ENCODE measurements around the gene GSC.

- TF ChIP-seq POLR2A (IDR thresholded peaks at IDR 0.05): no peak
- TF ChIP-seq, protein P1, sequence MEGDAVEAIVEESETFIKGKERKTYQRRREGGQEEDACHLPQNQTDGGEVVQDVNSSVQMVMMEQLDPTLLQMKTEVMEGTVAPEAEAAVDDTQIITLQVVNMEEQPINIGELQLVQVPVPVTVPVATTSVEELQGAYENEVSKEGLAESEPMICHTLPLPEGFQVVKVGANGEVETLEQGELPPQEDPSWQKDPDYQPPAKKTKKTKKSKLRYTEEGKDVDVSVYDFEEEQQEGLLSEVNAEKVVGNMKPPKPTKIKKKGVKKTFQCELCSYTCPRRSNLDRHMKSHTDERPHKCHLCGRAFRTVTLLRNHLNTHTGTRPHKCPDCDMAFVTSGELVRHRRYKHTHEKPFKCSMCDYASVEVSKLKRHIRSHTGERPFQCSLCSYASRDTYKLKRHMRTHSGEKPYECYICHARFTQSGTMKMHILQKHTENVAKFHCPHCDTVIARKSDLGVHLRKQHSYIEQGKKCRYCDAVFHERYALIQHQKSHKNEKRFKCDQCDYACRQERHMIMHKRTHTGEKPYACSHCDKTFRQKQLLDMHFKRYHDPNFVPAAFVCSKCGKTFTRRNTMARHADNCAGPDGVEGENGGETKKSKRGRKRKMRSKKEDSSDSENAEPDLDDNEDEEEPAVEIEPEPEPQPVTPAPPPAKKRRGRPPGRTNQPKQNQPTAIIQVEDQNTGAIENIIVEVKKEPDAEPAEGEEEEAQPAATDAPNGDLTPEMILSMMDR (IDR thresholded peaks at IDR 0.05 in 8 of 11, conservative IDR thresholded peaks at IDR 0.05 in 3 of 11): no peak
- no peak for TF ChIP-seq POLR2AphosphoS5 (IDR thresholded peaks at IDR 0.05)
These were observed 5.9 kb upstream of the GSC start for GRCh38 chr14:94775871-94776210.

Measured in spleen (tissue), 7 donors.